ENCODE results near the gene NEURL3.

The NEURL3 gene

DNA sequence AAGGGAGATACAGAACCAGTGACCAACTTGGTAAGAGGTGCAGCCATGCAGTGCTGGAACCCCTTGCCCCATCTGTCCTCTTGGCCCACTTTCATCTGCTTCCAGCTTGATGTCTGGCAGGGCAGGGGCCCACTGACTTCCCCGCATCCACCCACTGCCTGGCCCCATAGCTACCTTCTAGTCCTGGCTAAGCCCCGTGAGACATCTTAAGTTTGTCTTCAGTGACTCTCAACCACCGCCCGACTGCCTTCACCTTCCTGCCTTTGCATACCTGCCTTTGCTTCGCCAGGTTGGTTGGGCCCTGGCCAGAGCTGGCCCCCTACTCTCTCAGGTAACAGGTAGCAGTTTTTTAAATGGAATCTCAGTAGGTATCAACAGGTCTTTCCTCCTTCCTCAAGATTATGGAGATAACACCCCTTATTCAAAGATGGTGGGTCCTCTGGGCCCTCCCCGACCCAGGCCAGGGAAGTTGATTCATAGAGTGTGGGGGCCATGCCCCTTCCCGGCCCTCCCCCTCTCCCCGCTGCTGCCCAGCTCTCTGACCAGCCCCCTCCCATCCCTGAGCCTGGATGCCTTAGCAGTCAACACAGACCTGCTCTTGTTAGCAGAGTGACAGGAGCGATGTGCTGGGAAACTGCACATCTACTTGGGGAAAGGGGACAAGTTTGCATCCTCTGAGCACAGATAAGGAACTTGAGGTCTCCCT lies 34.2 kb upstream of the NEURL3 start:
- peak; percentile 43 for DNase-seq

DNA sequence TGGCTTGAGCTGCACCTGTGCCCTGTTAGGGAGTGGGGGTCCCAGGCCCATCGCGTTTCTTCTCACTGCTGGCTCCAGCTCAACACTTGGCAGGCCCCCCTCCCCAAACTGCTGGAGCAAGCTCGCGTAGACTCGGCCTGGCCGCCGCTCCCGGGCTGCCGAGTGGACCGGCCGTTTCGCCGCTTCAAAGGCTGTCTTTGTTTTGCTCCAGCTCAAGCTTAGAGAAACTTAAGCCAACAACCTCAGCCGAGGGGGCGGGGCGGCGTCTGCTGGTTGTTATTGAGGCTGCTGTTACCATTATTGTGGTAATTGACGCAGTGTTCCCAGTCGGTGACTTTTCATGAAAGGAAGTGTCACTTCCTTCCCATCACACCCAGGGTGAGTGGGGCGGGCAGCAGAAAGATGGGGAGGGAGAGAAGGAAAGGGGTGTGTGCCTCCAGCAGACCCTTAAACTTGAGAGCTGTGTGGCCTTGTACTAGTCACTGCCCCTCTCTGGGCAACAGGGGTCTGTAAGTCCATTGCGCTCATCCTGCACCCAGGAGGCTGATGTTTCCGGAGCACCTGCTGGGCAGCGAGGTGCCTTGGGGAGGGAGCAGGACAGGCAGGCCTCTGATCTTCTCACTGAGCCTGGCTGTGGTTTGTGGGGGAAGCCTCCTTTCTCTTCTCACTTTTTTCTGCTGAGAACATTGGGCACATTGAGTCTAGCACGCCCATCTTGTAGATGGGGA lies 33.5 kb upstream of the NEURL3 start:
- peak; percentile 91 for DNase-seq

- peak; percentile 54 for DNase-seq
Measured at GRCh38 chr2:96537734-96538486, 32.8 kb upstream of the NEURL3 start.

DNA sequence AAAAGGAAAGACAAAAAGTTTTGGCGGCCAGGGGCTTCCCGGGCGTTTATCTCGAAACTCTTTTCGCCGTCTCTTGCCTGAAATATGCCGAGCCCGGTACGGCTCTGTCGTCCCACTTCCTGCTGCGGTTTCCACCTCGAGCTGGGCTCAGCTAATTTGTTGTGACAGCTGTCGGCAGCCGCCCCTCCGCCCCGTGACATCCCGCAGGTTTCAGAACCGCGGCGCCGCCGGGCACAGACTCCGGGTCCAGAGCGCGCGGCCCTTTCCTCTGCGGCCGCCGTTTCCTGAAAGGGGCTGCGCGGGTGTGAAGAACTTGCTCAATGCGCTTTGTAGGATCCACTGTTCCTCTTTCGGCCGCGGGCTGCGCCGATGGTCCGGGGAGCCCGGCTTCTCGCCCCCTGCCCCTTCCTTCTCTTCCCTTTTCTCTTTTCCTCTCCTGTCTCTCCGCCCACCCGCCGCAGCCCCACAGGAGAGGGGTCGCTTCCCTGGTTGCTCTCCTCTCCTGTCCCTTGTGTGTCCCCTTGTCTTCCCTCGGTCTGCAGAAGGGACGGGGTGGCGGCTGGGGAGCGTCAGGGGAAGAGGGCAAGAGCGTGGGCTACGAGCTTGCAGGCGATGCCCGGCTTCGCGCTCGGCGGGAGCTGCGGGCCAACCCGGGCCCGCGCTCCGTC lies 32.0 kb upstream of the NEURL3 start:
- peak; percentile 87 for DNase-seq

DNA sequence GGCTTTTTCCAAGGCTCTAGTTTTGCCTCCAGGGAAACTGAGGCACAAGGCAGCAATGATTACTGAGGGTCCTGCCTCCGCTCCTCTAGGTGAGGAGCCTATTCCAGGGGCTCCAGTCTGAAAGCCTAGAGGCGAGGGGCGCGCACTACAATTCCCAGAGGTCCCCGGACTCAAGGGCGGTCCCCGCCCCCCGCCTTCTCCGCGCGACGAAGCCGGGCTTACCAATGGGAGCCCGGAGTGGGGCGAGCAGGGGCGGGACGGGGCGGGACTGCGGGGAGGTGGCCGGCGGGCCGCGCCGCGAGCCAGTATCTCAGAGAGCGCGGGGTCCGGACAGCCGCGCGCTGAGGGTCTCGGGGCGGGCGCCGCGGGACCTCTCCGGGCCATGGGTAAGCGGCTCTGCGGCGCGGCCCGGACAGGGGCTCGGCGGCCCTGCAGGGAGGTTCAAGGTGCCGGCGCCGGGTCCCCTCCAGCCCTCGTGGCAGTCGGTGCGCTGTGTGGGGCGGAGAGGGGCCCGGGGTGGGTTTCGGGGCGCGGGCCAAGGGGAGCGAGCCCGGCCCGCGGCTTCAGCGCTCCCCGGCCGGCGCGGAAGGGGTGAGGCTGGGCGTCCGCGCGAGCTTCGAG lies 31.4 kb upstream of the NEURL3 start, which contains the start of gene ARID5A:
ARID5A (plus strand) TSS at position 308 of the 621 bp plus-strand sequence; CDS start at position 383, 75 bp downstream.
- DNase-seq: peak; percentile 93

GRCh38 chr2:96535331-96535730 lies 30.2 kb upstream of the NEURL3 start:
- DNase-seq: no peak

DNA sequence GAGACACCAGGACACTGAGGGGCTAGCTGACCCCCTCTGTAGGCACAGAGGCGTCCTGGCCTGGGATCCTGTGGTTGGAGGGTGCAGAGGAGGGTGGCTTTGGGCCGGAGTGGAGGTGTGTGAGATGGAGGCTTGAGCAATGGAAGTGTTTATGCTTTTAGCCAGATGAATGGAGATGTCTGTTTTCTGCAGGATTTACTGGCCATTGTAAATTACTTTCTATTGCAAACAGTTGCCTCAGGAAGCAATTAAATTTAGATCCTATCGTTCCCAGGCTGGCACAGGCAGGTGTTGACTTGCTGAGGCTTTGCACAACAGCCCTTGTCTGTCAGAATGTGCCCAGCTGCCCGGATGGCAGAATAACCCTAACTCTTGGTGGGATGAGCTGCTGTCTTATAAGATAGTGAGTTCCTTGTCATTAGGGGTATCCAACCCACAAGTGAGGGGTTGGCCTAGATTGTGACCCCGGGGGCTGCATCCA lies 29.6 kb upstream of the NEURL3 start:
- DNase-seq: no peak

GRCh38 chr2:96534141-96534540 lies 29.0 kb upstream of the NEURL3 start:
- no peak for DNase-seq

GRCh38 chr2:96533292-96534073 lies 28.3 kb upstream of the NEURL3 start:
- no peak for DNase-seq

DNA sequence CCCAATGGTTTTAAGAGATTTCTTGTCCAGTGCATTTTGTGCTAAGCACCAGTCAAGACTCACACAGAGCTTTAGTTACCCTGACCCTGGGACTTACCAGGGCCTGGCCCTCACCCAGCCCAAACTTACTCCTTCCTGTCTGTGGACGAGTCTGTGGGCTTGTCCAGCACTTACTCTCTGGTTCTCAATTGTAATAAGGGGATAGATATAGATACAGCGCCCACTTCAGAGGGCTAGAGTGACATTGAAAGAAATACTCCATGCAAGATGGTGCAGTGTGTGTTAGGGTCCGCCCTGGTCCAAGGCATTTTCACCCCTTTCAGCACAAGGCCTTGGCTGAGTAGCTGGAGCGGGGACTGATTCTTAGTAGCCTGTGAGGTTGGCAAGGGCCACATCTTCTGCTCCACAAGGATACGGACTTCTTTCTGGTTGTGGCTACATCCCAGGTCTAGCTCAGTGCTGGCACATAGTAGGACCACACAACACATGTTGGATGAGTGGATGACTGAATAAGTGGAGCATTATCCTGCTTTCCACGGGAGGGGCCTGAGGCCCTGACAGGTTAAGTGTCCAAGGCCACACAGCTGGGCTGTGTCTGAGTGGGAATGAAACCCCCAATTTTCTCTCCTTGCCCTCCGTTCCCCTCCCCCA lies 27.6 kb upstream of the NEURL3 start:
- DNase-seq: no peak

DNA sequence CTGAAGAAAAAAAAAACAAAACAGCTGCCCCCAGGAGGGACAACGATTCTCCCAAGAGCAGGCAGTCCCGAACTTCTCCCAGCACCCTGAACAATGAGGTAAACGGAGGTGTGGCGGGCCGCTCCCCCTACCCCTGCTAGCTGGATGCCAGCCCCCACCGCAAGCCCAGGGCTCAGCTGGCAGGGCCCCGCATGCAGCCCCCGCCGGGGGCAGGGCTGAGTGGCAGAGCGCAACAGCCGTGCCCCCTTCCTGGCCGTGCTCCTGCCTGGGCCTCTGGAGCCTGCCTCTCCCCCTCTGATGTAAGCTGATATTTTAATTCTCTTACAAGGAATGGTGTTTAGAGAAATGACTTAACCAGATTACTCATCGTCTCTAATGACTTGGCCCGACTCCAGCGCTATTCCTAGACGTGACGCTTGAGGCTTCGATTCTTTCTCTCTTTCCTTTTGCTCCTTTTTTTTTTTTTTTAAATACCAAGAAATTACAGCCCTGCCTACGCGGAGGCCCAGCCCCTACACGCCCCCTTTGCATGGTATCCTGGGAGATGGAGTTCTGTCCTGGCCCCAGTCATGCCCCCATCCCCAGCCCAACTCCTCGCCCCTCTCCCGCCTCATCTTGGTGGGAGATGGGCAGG lies 26.8 kb upstream of the NEURL3 start:
- peak; percentile 93 for DNase-seq

GRCh38 chr2:96531366-96531765 lies 26.2 kb upstream of the NEURL3 start:
- DNase-seq: no peak

- no peak for DNase-seq
Measured at GRCh38 chr2:96530474-96531357, 25.6 kb upstream of the NEURL3 start.

GRCh38 chr2:96530144-96530430 lies 24.9 kb upstream of the NEURL3 start:
- DNase-seq: no peak

GRCh38 chr2:96529376-96530143 lies 24.4 kb upstream of the NEURL3 start:
- DNase-seq: no peak

DNA sequence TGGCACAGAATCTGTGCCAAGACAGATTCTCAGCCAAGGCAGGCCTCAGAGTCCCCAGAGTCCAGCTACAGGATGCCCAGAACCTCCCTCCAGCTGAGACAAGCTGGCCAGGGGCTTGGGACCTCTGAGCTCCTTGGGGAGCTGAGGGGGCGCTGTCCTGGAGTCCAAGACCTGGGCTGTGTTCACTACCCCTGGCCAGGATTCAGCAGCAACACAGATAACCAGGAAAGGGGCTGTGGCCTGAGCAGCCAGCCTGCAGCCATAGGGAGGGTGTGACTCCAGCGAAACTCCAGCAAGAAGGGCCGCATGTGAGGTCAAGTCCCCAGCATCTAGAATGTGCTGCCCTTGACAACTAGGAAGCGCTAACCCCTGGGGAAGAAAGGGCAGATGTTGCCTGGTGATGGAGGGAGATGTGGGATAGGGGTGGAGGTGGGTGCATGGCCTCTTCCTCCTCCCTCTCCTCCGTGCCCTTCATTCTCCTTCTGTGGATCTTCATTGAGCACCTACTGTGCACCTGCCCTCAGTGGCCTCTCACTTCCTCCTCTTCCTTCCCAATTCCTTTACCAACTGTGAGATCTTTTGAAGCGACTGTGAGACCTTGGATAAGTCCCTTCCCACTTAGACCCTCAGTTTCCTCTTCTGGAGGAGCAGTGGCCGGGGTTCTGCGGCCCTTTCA lies 23.7 kb upstream of the NEURL3 start:
- no peak for DNase-seq

- DNase-seq: peak; percentile 76
Measured at GRCh38 chr2:96528006-96528699, 23.0 kb upstream of the NEURL3 start.
